Smooth muscle cell (in vitro differentiated cells): ENCODE data around the gene SHC1. TPM values are rescaled to one million over a fixed set of nuclear protein-coding genes. Genes with fewer than 3 reads are reported as not detected.

ENCODE experiments used
- DNase-seq: peaks from one replicate; lab custom pipeline; 2025; ENCODE audit not compliant: unreplicated experiment; lab: John Stamatoyannopoulos, UW
- H2AFZ ChIP-seq: fragments of 200-600 bp; sonication (generic); 2 replicates; pipeline ENCODE4 v1.6.0; 2016; ENCODE audit warnings: antibody characterized with exemption, low read depth, mild to moderate bottlenecking
- H3F3A ChIP-seq: fragments of 200-600 bp; sonication (generic); 2 replicates; pipeline ENCODE4 v1.6.0; 2017; ENCODE audit warnings: antibody characterized with exemption, low read depth
- H3K27ac ChIP-seq: fragments of 200-600 bp; sonication (generic); 2 replicates; pipeline ENCODE4 v1.5.1; 2016; ENCODE audit warnings: low read depth, mild to moderate bottlenecking
- H3K27me3 ChIP-seq: fragments of 200-600 bp; sonication (generic); 2 replicates; pipeline ENCODE4 v1.6.1; 2016; ENCODE audit warnings: low read depth, mild to moderate bottlenecking
- H3K36me3 ChIP-seq: fragments of 200-600 bp; sonication (generic); 2 replicates; pipeline ENCODE4 v1.5.1; 2016; ENCODE audit warnings: low read depth
- H3K4me1 ChIP-seq: fragments of 200-600 bp; sonication (generic); 2 replicates; pipeline ENCODE4 v1.5.1; 2016; ENCODE audit warnings: low read depth
- H3K4me2 ChIP-seq: fragments of 200-600 bp; sonication (generic); 2 replicates; pipeline ENCODE4 v1.6.0; 2016; ENCODE audit warnings: mild to moderate bottlenecking
- H3K4me3 ChIP-seq: fragments of 200-600 bp; sonication (generic); 2 replicates; pipeline ENCODE4 v1.5.1; 2016; ENCODE audit warnings: mild to moderate bottlenecking
- H3K79me2 ChIP-seq: fragments of 200-600 bp; sonication (generic); 2 replicates; pipeline ENCODE4 v1.6.0; 2016; ENCODE audit warnings: low read depth, mild to moderate bottlenecking
- H3K9ac ChIP-seq: fragments of 200-600 bp; sonication (generic); 2 replicates; pipeline ENCODE4 v1.6.0; 2016; ENCODE audit warnings: low read depth
- H3K9me3 ChIP-seq: fragments of 200-600 bp; sonication (generic); replicated peaks from 2 replicates; pipeline ENCODE4 v1.5.1; 2016; ENCODE audit warnings: low read depth
- H4K20me1 ChIP-seq: fragments of 200-600 bp; sonication (generic); 2 replicates; pipeline ENCODE4 v1.6.0; 2016; ENCODE audit warnings: low read depth
- CTCF ChIP-seq: fragments of 200-600 bp; sonication (generic); IDR thresholded peaks from 2 replicates; pipeline ENCODE4 v1.5.1; 2017; ENCODE audit warnings: borderline replicate concordance, mild to moderate bottlenecking, antibody characterized with exemption; ENCODE audit not compliant: insufficient read depth, poor library complexity, severe bottlenecking
- WGBS: methylation state at CpG from one replicate; pipeline ENCODE4 v1.1.7; 2016; ENCODE audit warnings: low lambda C conversion rate; 5-methylcytosine and 5-hydroxymethylcytosine counted together
- microRNA-seq: library from miRNA; unstranded; fragments of <30 nt; microRNA quantifications from one replicate; pipeline ENCODE4, GENCODE V29; 2016; ENCODE audit warnings: borderline number of aligned reads
- polyA plus RNA-seq: library from polyadenylated mRNA; unstranded; fragments of >200 nt; fragmentation: Nextera tagmentation; extraction: Ambion mirVana; gene quantifications from 2 replicates; pipeline ENCODE4 v1.2.1, GENCODE V29; 2016
- small RNA-seq: library from RNA; depleted of rRNA; stranded (forward); fragments of <200 nt; gene quantifications from one replicate; pipeline ENCODE3, GENCODE V24; 2014
- total RNA-seq: library from RNA; depleted of rRNA; stranded (reverse); fragments of >200 nt; gene quantifications from 2 replicates; pipeline ENCODE4 v1.2.3, GENCODE V29; 2014

The SHC1 gene
- total and polyA plus RNA-seq, 2 experiments from 2014 or later = 207 to 249 TPM

GRCh38 chr1:154912755-154913154, 57.8 kb downstream of the SHC1 start:
- Histone ChIP-seq H3K27ac (no peak overlapping the region), H3K4me1 (no peaks in the 10 kb centered on the region), H3K79me2 (no peaks in the 10 kb centered on the region), H3K4me3 (no peak overlapping the region), H3F3A (no peaks in the 10 kb centered on the region), H3K9ac (no peak overlapping the region), H3K9me3 (peaks cover 3% of the 10 kb centered on the region), H3K36me3 (no peaks in the 10 kb centered on the region), H3K4me2 (no peak overlapping the region), H3K27me3 (no peaks in the 10 kb centered on the region), H4K20me1 (no peaks in the 10 kb centered on the region), H2AFZ (no peak overlapping the region)
- TF ChIP-seq CTCF = no peak
- WGBS = 79% methylated on average over 2 of the region's 2 CpGs
- no peak for DNase-seq

Small RNAs within 50 kb of the gene (microRNA-seq; reads per million reads assigned to microRNA genes)
- gene MIR4258 = not detected

Small RNAs within 50 kb of the gene (small RNA-seq; reads per million reads assigned to genes)
- gene MIR4258 = not detected
- gene RF00017 = not detected

Other genes starting within 250 kb of the SHC1 start
- 0.04 and 0.18 TPM in 2 replicates for gene KCNN3, start 100.5 kb downstream of the SHC1 start, total RNA-seq
- 0.14 and 0.77 TPM in 2 replicates for gene KCNN3, start 100.5 kb downstream of the SHC1 start, polyA plus RNA-seq
- 6.0 and 6.7 TPM in 2 replicates for gene PMVK, start 34.0 kb downstream of the SHC1 start, total RNA-seq
- 31.2 and 40.2 TPM in 2 replicates for gene PMVK, start 34.0 kb downstream of the SHC1 start, polyA plus RNA-seq
- 39.1 and 41.9 TPM in 2 replicates for gene PBXIP1, start 14.6 kb downstream of the SHC1 start, total RNA-seq
- 40.5 and 44.1 TPM in 2 replicates for gene PBXIP1, start 14.6 kb downstream of the SHC1 start, polyA plus RNA-seq
- gene PYGO2, start 9.0 kb downstream of the SHC1 start, total RNA-seq = 18.4 and 20.3 TPM in 2 replicates
- gene PYGO2, start 9.0 kb downstream of the SHC1 start, polyA plus RNA-seq = 27.9 and 30.0 TPM in 2 replicates
- 41.6 and 46.3 TPM in 2 replicates for gene CKS1B, start 3.9 kb upstream of the SHC1 start, total RNA-seq
- gene CKS1B, start 3.9 kb upstream of the SHC1 start, polyA plus RNA-seq = 115 and 116 TPM in 2 replicates
- gene FLAD1, start 12.6 kb upstream of the SHC1 start, total RNA-seq = 30.7 and 31.1 TPM in 2 replicates
- 51.4 and 52.1 TPM in 2 replicates for gene FLAD1, start 12.6 kb upstream of the SHC1 start, polyA plus RNA-seq
- gene LENEP, start 22.8 kb upstream of the SHC1 start, total RNA-seq = not detected in 2 replicates
- gene LENEP, start 22.8 kb upstream of the SHC1 start, polyA plus RNA-seq = not detected in 2 replicates
- gene ZBTB7B, start 32.1 kb upstream of the SHC1 start, total RNA-seq = 15.3 and 15.5 TPM in 2 replicates
- gene ZBTB7B, start 32.1 kb upstream of the SHC1 start, polyA plus RNA-seq = 7.5 and 10.0 TPM in 2 replicates
- gene DCST2, start 63.0 kb upstream of the SHC1 start, total RNA-seq = 1.1 TPM in 1 of 2 replicates, not detected in the other
- 1.2 and 1.3 TPM in 2 replicates for gene DCST2, start 63.0 kb upstream of the SHC1 start, polyA plus RNA-seq
- not detected in 2 replicates for gene DCST1, start 63.1 kb upstream of the SHC1 start, total RNA-seq
- not detected in 2 replicates for gene DCST1, start 63.1 kb upstream of the SHC1 start, polyA plus RNA-seq
- 29.8 and 45.4 TPM in 2 replicates for gene ADAM15, start 80.6 kb upstream of the SHC1 start, total RNA-seq
- 41.2 and 49.4 TPM in 2 replicates for gene ADAM15, start 80.6 kb upstream of the SHC1 start, polyA plus RNA-seq
- 24.2 and 27.6 TPM in 2 replicates for gene EFNA4, start 93.0 kb upstream of the SHC1 start, total RNA-seq
- gene EFNA4, start 93.0 kb upstream of the SHC1 start, polyA plus RNA-seq = 18.1 and 19.1 TPM in 2 replicates
- gene EFNA3, start 108.1 kb upstream of the SHC1 start, total RNA-seq = 5.2 and 7.1 TPM in 2 replicates
- 9.1 and 10.0 TPM in 2 replicates for gene EFNA3, start 108.1 kb upstream of the SHC1 start, polyA plus RNA-seq
- gene EFNA1, start 157.1 kb upstream of the SHC1 start, total RNA-seq = 14.4 and 20.9 TPM in 2 replicates
- 16.4 and 53.5 TPM in 2 replicates for gene EFNA1, start 157.1 kb upstream of the SHC1 start, polyA plus RNA-seq
- 44.5 and 44.7 TPM in 2 replicates for gene SLC50A1, start 165.1 kb upstream of the SHC1 start, total RNA-seq
- 98.0 and 109 TPM in 2 replicates for gene SLC50A1, start 165.1 kb upstream of the SHC1 start, polyA plus RNA-seq
- gene DPM3, start 169.8 kb upstream of the SHC1 start, total RNA-seq = 51.5 and 69.1 TPM in 2 replicates
- 75.8 and 79.9 TPM in 2 replicates for gene DPM3, start 169.8 kb upstream of the SHC1 start, polyA plus RNA-seq
- 192 and 283 TPM in 2 replicates for gene KRTCAP2, start 202.6 kb upstream of the SHC1 start, total RNA-seq
- 607 and 642 TPM in 2 replicates for gene KRTCAP2, start 202.6 kb upstream of the SHC1 start, polyA plus RNA-seq
- 1.5 and 3.8 TPM in 2 replicates for gene TRIM46, start 203.1 kb upstream of the SHC1 start, total RNA-seq
- 3.6 and 4.3 TPM in 2 replicates for gene TRIM46, start 203.1 kb upstream of the SHC1 start, polyA plus RNA-seq
- gene THBS3, start 237.2 kb upstream of the SHC1 start, total RNA-seq = 17.2 and 28.5 TPM in 2 replicates
- 15.7 and 20.1 TPM in 2 replicates for gene THBS3, start 237.2 kb upstream of the SHC1 start, polyA plus RNA-seq
- gene MTX1, start 237.9 kb upstream of the SHC1 start, total RNA-seq = 45.2 and 55.4 TPM in 2 replicates
- gene MTX1, start 237.9 kb upstream of the SHC1 start, polyA plus RNA-seq = 98.4 and 109 TPM in 2 replicates